GM19240 (cell line): ENCODE data around the gene SLC26A2.
"Not testable (repeated sequence)": the region's sequence is repeated elsewhere in the genome, so short reads cannot be mapped to it uniquely, and the experiment has no call there.

Experiments used
- DNase-seq: peaks from one replicate; pipeline ENCODE4 v3.0.0; 2011; ENCODE audit warnings: low spot score; ENCODE audit not compliant: insufficient read length

The SLC26A2 gene

DNA sequence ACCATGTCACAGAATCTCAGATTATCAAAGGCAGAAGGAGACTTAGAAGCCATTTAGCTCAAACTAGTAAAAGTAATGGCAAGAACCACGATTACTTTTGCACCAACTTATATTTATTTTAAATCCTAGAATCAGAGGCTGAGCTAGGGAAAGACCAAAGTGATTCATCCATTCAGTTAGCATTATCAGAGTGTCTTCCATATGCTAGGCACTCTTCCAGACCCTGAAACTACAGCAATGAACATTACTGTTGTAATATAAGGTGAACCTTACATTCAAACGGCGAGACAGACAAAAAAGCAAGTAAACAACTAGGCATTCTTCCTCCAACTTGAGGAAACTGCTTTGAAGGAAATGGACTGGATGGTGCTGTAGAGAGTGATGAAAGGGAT is 23.9 kb upstream of the SLC26A2 start:
- DNase-seq, result no peak

DNA sequence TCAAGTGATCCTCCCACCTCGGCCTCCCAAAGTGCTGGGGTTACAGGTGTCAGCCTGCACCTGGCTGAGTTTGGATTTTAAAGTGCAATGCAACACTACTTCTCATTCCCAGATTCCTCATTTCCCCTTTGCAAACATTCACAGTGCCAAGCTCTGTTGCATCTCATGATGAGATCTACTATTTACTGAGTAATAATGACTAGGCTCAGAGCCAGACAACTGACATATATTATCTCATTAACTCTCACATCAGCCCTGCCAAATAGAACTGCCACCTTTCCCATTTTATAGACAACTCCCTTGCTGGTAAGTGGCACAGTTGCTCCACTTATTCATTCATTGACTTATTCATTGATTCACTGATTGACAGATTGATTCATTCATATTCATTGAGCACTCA is 22.9 kb upstream of the SLC26A2 start:
- DNase-seq, result no peak

DNA sequence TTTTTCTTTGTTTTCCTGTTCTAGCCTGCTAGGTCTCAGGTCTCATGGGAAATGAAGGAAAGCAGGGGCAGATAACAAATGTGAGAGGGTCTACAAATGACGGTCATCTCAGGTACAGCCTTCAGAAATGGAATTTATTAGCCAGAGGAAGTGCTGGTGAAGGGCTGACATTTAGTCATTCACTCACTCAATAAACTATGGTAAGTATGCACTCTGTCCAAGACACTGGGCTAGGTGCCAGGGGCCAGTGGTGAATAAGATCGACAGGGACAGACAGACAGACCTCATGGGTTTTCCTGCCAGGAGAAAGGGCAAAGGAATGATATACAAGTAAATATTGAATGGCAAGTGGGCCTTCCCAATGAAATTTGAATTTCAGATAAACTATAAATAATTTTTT is 22.3 kb upstream of the SLC26A2 start:
- no peak for DNase-seq

DNA sequence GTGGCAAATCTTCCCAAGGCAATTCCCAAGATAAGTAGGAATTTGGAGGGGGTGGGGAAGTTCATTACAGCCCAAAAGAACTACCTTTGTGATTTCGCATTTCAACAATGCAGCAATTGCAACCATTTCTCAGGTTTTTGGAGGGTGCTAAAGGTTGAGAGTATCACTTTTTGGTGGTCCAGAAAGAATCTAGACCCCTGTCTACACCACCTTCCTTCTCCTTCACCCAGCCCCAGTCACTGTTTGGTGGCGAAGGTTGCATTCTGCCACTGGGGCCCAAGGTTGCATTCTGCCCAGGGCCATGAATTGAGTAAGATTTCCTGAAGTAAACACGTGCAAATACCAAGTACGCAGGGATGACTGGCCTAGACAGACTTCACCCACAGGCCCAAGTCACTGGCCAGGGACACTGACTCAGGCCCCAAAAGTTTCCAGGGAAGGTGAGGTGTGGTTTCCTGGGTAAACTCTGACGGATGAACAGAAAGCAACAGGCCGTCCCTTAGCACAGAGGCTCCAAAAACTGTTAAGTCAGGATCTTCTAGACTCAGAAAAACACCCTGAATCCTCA is 21.7 kb upstream of the SLC26A2 start:
- no peak for DNase-seq

DNA sequence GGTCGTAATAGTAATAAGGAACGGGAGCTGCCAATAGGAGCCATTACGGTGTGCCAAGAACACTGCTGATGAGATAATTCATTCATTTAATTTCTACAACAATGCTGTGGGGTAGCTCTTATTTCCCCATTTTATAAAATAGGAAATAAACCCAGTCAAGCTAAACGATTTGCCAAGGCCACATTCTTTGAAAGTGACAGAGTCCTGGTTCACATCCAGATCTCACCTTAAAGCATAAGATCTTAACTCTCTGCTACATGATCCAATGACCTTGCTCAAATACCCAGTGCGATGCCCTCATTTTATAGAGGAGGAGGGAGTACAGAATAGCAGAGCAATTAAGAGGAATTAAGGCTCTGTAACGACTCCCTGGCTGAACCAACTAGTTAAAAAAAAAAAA is 21.0 kb upstream of the SLC26A2 start:
- no peak for DNase-seq

DNA sequence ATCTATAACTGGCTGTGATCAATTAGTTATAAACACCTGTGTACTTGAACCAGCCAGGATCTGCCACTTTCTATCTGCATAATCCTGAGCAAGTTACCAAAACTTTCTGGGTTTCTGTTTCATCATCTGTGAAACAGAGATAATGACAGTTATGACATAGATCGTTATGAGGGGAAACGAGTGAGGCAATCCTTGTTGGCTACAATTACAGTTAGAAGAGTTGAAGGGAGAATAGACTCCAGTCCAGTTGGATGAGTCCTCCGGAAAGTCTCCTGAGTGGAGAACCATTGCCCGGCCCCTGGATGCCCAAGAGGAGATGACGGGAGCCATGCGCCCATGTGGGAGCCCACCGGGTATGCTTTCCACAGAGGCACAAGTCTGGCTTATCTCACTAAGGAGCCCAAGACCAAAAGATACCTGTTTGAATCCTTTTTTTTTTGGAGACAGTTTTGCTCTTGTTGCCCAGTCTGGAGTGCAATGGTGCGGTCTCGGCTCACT is 20.4 kb upstream of the SLC26A2 start:
- DNase-seq, result peak; percentile 28

DNA sequence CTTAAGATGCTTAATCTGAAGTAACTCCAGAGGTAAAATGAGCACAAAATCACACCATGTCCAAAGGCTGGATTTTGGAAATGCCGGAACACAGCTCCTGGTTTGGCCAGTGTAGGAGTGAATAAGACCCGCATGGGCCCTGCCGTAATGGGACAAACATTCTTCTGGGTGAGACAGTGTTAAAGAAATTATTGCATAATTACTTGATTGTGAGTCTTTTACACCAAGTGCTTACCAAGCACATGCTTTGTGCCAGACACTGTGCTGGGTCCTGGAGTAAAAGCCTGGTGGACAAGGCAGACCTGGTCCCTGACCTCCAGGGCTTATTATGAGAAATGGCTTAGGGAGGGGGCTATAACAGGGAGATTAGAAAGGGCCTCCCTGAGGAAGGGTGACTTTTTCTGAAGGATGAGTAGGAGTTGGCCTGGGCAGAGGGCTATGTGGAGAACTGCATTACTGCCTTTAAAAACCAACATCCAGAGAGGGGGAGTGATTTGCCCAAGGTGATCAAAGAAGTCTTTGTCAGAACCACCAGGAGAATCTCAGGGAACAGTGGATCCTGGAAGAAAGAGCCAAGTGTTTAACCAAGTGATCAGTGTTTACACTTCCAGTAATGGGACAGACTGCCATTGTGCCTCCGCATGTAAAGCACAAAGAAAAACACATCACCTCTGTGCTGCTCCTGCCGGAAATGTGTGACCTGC is 19.5 kb upstream of the SLC26A2 start:
- no peak for DNase-seq

DNA sequence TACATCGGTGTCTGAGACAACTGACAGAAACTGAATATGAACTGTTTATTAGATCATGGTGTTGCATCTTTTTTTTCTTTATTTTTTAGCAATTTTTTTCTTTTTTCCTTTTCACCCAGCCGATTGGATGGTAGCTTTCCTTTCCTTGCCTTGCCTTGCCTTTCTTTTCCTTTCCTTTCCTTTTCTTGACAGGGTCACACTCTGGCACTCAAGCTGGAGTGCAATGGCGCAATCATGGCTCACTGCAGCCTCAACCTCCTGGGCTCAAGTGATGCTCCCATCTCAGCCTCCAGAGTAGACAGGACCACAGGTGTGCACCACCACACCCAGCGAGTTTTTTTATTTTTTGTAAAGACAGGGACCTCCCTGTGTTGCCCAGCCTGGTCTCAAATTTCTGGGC is 18.8 kb upstream of the SLC26A2 start:
- no peak for DNase-seq

DNA sequence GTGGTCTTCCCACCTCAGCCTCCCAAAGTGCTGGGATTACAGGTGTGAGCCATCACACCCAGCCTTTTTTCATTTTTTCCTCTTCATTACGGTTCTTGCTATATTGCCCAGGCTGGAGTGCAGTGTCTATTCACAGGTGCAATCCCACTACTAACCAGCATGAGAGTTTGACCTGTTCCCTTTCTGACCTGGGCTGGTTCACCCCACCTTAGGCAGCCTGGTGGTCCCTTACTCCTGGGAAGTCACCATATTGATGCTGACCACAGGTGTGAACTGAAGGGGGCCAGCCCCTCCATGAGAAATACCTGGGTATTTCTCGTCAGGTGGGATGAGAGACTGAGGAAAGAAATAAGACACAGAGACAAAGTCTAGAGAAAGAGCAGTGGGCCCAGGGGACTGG is 18.4 kb upstream of the SLC26A2 start:
- no peak for DNase-seq

DNA sequence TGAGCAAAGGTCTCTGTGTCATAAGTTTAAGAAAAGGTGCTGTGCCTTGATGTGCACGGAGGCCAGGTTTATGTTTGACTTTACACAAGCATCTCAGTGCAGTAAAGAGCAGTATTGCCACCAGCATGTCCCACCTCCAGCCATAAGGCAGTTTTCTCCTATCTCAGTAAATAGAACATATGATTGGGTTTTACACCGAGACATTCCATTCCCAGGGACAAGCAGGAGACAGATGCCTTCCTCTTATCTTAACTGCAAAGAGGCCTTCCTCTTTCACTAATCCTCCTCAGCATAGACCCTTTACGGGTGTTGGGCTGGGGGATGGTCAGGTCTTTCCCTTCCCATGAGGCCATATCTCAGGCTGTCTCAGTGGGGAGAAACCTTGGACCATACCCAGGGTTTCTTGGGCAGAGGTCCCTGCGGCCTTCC is 17.8 kb upstream of the SLC26A2 start:
- DNase-seq, result not testable (repeated sequence)

DNA sequence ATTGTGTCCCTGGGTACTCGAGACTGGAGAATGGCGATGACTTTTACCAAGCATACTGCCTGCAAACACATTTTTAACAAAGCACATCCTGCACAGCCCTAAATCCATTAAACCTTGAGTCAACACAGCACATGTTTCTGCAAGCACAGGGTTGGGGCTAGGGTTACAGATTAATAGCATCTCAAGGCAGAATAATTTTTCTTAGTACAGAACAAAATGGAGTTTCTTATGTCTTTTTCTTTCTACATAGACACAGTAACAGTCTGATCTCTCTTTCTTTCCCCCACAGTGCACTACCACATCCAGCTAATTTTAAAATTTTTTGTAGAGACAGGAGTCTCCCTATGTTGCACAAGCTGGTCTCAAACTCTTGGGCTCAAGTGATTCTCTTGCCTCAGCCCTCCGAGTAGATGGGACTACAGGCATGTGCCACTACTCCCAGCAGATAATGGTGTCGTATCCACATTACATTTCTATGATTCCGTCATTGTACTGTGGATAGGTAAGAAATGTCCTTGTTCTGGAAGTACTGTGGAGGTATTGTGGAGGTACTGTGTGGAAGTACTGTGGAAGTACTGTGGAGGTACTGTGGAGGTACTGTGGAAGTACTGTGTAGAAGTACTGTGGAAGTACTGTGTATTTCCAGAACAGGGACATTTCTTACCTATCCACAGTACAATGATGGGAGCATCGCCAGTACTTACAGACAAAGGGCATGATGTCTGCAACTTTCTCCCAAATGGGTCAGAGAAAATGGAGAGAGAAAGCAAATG is 17.2 kb upstream of the SLC26A2 start:
- DNase-seq, result not testable (repeated sequence)

DNA sequence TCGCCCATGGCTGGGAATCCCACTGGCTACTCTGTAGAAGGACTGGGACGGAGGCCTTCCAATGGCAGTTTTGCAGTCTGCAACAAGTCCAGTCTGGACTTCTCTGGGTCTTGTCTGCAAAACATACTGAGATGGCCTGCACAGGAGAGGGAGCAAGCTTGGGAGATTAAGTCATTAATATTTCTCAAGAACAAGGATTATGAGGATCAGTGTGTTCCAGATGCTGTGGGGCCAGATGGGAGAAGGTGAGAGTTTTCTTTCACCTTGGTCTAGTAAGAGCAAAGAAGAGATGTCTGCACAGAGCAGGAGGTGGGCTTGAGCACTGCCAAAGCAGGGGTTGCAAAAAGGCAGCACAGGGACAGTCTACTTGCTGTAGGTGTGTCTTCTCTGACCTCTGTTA is 15.9 kb upstream of the SLC26A2 start, which contains the start of gene PDE6A:
TSS of gene PDE6A (minus strand) at position 128 of the 400 bp plus-strand sequence. CDS start at position 8, 120 bp downstream.
- no peak for DNase-seq

DNA sequence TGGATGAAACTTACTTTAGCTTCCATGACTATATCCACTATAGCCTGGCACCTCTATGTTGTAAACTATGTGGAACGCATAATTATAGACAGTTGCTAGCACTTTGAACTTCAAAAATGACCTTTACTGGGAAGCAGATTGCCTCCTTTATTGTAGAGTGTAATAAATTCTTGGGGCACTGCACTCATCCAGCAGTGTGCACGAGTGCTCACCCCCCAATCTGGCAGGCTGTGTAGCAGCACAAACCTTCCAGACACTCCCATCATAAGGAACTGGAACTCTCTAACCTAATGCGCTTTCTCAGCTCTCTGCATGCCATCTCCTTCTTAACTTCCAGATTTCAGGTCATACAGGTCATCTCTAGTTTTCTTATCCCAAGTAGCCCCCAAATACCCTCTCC is 14.4 kb upstream of the SLC26A2 start:
- no peak for DNase-seq

DNA sequence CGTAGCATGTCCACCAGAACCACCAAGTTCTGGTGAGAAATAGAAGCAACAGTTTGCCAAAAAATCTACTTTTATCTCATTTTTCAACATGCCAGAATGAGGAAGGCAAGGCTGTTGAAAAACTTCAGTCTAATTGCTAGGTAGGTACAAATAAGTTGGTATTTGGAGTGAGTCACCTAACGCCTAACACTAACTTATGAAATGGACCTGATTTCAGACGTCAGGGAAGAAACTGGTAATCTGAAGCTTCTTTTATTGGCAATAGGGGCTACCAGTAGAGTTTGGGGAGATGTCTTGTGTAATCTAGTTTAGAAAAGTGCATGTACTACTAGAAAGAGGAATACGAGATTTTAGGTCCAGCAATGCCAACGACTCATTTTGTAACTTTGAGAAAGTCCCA is 11.6 kb upstream of the SLC26A2 start:
- DNase-seq, result no peak

DNA sequence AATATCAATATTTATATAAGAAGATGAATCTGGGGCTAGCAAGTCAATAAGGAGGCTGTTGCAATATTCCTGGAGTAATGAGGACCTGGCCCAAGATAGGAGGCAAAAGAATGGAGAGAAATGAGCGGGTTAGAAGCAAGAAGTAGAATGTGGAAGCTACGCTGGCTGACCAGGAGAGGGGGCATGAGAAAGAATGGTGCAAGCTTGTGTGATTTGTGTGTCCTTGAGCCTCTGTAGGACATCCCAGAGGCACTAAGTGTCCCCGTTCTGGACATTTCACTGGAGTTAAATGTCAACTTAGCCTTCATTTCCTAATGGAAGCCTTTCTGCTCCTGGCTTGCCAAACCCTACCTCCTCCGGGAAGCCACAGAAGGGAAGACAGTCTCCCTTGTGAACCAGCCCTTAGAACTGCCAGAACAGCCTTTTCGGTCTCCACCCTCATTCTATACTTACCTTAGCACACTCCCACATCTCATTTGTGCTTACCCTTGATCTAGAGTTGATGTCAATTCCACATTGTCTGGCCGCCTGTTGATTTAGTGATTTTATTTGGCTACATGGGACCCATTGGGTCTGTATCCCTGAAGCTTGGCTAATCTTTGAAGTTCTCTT is 9.3 kb upstream of the SLC26A2 start:
- DNase-seq, result no peak

DNA sequence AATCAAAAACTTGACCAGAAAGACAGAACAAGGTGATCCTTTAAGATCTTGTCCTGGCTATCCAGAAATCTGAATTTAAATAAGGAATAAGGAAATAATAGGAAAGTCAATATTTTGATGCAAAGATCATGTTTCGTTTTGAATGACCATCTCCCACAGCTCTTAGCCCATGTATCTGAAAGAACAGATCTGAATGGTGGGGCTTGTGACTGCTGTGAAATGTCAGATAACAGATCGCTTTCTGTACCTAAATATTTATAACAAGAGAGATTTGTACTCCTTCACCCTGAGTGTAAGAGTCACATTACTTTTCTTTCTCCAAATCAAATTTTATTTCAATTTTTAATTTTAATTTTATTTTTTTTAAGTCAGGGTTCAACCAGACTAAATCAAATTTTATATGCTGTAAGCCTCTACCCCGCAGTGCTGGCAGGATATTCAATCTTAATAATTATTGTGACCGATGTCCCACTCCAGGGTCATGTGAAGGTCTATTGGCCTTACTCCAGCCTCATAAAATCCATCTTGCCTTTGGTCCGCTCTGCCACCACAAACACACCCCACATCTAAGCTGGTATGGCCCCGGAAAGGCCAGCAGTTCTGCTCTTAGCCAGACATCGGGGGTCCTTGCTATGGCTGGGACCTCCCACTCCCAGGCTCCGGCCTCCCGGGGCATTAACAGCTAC is 7.0 kb upstream of the SLC26A2 start:
- no peak for DNase-seq

DNA sequence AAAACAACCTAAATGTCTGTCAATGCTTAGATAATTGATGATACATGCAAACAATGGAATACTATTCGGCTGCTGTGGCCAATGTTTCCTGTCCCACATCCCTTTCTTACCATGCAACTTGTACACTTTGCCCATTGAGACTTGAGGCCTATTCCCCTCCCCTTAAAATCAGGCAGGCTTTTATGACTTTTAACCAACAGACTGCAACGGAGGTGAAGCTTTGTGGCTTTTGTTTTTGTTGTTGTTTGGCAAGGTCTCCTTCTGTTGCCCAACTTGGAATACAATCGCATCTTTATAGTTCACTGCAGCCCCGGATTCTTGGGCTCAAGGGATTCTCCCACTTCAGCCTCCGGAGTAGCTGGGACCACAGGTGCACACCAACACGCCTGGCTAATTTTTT is 5.8 kb upstream of the SLC26A2 start:
- no peak for DNase-seq

DNA sequence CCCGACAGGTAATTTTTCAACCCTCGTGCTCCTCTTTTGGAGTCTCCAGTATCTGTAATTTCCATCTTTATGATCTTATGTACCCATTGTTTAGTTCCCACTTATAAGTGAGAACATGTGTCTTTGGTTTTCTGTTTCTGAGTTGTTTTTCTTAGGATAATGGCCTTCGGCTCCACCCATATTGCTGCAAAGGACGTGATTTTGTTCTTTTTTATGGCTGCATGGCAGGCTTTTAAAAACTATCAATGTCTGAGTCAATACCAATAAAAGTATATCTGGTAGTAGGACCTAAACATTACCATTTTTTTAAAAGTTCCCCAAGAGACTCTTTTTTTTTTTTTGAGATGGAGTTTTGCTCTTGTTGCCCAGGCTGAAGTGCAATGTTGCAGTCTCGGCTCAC is 3.9 kb upstream of the SLC26A2 start:
- no peak for DNase-seq

DNA sequence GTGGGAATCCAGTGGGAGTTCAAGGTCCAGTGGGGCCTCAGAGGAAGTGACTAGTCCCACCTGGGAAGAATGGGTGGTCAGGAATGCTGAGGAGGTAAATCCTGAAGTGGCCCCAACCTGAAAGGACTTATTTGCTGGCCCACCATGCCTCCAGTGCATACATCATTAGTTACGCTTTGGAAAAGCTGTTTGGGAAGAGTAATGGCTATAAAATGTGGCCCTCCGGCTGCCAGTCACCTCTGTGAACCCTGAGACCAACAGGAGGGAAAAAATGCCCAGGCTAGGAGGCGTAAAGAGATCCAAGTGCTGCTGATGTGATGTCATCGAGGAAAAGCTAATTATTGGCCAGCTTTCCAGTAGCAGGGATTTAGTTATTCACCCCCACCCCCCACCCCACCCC is 2.7 kb upstream of the SLC26A2 start:
- no peak for DNase-seq

DNA sequence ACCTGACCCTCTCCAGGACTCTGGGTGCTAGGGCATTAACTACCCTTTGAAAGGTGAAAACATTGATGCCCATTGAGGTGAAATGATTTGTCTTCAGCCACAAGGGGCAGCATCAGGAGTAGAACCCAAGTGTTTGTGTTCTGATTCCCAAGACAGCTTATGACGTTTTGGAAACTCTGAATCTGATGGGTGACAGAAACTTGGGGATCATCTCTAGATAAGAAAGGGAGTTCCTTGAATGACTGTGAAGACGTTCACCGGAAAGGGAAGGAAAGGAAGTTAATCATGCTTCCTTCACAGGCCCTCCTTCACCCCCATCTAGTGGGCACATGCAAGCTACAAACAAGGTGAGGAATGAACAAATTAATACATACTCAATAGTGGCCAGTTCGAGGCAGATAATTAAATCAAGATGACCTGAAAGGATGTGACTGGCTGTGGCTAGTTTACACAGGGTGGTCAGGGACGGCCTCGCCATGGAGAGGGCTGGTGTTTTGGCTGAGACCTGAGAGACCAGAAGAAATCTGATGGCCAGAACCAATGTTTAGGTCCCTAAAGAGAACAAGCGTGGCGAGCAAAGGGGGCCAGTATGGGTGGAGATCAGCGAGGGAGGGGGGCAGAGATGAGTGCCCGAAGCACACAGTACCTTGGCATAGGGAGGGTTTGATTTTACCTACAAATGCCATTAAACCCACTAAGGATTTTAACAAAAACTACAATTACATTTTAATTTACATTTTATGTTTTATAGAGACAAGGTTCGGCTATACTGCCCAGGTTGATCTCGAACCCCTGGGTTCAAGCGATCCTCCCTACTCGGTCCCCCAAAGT is 937 bp upstream of the SLC26A2 start:
- DNase-seq, result peak; percentile 26
